PC-9 (cell line): ENCODE results near the gene SRRT. TPM values are rescaled to one million over a fixed set of nuclear protein-coding genes. Genes with fewer than 3 reads are reported as not detected.

ENCODE experiments used
- BruUV-seq: library from RNA; stranded (reverse); fragments of 400-500 nt; replicated peaks from 2 replicates; lab custom pipeline; 2021; lab: Mats Ljungman, UMichigan
- CTCF ChIA-PET: fragments of 300-600 bp; sonication (Branson Sonifier 250); formaldehyde crosslinking; loops from one replicate; lab custom pipeline; 2022; ENCODE audit warnings: antibody characterized with exemption; lab: Charles Lee
- POLR2A ChIA-PET: fragments of 300-600 bp; sonication (Branson Sonifier 250); formaldehyde crosslinking; loops from one replicate; lab custom pipeline; 2022; ENCODE audit warnings: antibody characterized with exemption; ENCODE audit not compliant: unreplicated experiment; lab: Charles Lee
- DNase-seq, 2 experiments: peaks; one replicate each; pipeline versions ENCODE4 v3.0.0 to v3.0.0-alpha.2; 2015 to 2022; ENCODE audit warnings: mixed read lengths in 1 of 2
- H2AFZ ChIP-seq: fragments of 200-600 bp; sonication (generic); 2 replicates; pipeline ENCODE4 v1.8.1; 2017; ENCODE audit warnings: antibody characterized with exemption
- H3F3A ChIP-seq: fragments of 200-600 bp; sonication (generic); 2 replicates; pipeline ENCODE4 v1.8.1; 2017; ENCODE audit warnings: antibody characterized with exemption, mild to moderate bottlenecking, low read depth; ENCODE audit not compliant: insufficient read depth
- H3K27ac ChIP-seq: fragments of 200-600 bp; sonication (generic); 2 replicates; pipeline ENCODE4 v1.6.1; 2016; ENCODE audit warnings: mixed run types
- H3K27me3 ChIP-seq: fragments of 200-600 bp; sonication (generic); 2 replicates; pipeline ENCODE4 v1.6.1; 2016; ENCODE audit warnings: low read depth, mixed run types; ENCODE audit not compliant: insufficient read depth
- H3K36me3 ChIP-seq: fragments of 200-600 bp; sonication (generic); 2 replicates; pipeline ENCODE4 v1.6.1; 2016; ENCODE audit warnings: low read depth, mixed run types
- H3K4me1 ChIP-seq: fragments of 200-600 bp; sonication (generic); replicated peaks from 2 replicates; pipeline ENCODE4 v1.6.1; 2016; ENCODE audit warnings: mixed run types; ENCODE audit not compliant: insufficient read depth
- H3K4me2 ChIP-seq: fragments of 200-600 bp; sonication (generic); 2 replicates; pipeline ENCODE4 v1.6.1; 2017; ENCODE audit warnings: mixed run types
- H3K4me3 ChIP-seq: fragments of 200-600 bp; sonication (generic); 2 replicates; pipeline ENCODE4 v1.6.1; 2016; ENCODE audit warnings: mixed run types
- H3K79me2 ChIP-seq: fragments of 200-600 bp; sonication (generic); 2 replicates; pipeline ENCODE4 v1.6.1; 2017; ENCODE audit warnings: low read depth, mixed run types
- H3K9me2 ChIP-seq: fragments of 200-600 bp; sonication (generic); 2 replicates; pipeline ENCODE4 v1.8.1; 2017; ENCODE audit warnings: mild to moderate bottlenecking; ENCODE audit not compliant: insufficient read depth
- H3K9me3 ChIP-seq: fragments of 200-600 bp; sonication (generic); 2 replicates; pipeline ENCODE4 v1.8.1; 2016; ENCODE audit warnings: low read depth; ENCODE audit not compliant: insufficient read depth
- H4K20me1 ChIP-seq: fragments of 200-600 bp; sonication (generic); 2 replicates; pipeline ENCODE4 v1.8.1; 2017; ENCODE audit not compliant: insufficient read depth
- EZH2 ChIP-seq: fragments of 200-600 bp; sonication (generic); IDR thresholded peaks from 2 replicates; pipeline ENCODE4 v1.8.0; 2017; ENCODE audit warnings: antibody characterized with exemption, low read depth
- intact Hi-C: fragments of 100-400 bp; cut with micrococcal nuclease; formaldehyde crosslinking; loops from one replicate; pipeline ENCODE4 v1.10.0; 2022; ENCODE audit not compliant: unreplicated experiment
- total RNA-seq: library from RNA; stranded (reverse); gene quantifications from 2 replicates; pipeline ENCODE4 v1.2.3, GENCODE V29; 2021
- TF ChIP-seq, protein P1 (sequence below): fragments of 200-600 bp; sonication (generic); conservative IDR thresholded peaks from 2 replicates; pipeline ENCODE4 v1.6.1; 2017; ENCODE audit warnings: mixed run types, antibody characterized with exemption, mild to moderate bottlenecking, moderate library complexity

The SRRT gene
- total RNA-seq, 1 experiment from 2014 or later = 144 TPM

- TF ChIP-seq, protein P1, sequence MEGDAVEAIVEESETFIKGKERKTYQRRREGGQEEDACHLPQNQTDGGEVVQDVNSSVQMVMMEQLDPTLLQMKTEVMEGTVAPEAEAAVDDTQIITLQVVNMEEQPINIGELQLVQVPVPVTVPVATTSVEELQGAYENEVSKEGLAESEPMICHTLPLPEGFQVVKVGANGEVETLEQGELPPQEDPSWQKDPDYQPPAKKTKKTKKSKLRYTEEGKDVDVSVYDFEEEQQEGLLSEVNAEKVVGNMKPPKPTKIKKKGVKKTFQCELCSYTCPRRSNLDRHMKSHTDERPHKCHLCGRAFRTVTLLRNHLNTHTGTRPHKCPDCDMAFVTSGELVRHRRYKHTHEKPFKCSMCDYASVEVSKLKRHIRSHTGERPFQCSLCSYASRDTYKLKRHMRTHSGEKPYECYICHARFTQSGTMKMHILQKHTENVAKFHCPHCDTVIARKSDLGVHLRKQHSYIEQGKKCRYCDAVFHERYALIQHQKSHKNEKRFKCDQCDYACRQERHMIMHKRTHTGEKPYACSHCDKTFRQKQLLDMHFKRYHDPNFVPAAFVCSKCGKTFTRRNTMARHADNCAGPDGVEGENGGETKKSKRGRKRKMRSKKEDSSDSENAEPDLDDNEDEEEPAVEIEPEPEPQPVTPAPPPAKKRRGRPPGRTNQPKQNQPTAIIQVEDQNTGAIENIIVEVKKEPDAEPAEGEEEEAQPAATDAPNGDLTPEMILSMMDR = peak; percentile 69
- TF ChIP-seq EZH2 = no peak
- Histone ChIP-seq H3K79me2 (peaks cover 4% of the 10 kb centered on the region; the same call in 1 of the 2 replicates), H3K4me3 (peak overlapping the region; percentile 68), H3K4me2 (peak overlapping the region; percentile 86), H4K20me1 (0 out of 2 replicates have a peak, but pooled peaks cover 6% of the 10 kb centered on the region), H3K36me3 (no peaks in the 10 kb centered on the region), H3K9me3 (no peaks in the 10 kb centered on the region), H3K27ac (no peak overlapping the region), H3K4me1 (peaks cover 12% of the 10 kb centered on the region; the same call in 1 of the 2 replicates), H2AFZ (no peak overlapping the region; the same call in 1 of the 2 replicates), H3K9me2 (no peaks in the 10 kb centered on the region), H3K27me3 (no peaks in the 10 kb centered on the region), H3F3A (no peaks in the 10 kb centered on the region)
- POLR2A ChIA-PET = interaction anchor here (0.6 kb wide), 1 partner anchor 356 kb away, joined by 7 read pairs; no protein-coding TSS in a partner anchor
- CTCF ChIA-PET = interaction anchor here (0.5 to 1.5 kb wide), 5 partner anchors 10 to 120 kb away, joined by 3 to 9 read pairs (median 3); partner anchors contain the start of gene POP7
- TSS peak; percentile 71 for BruUV-seq
- intact Hi-C loops = loop anchor here (1.0 to 10.0 kb wide), 8 partner anchors 24 to 281 kb away; partner anchors contain the start of genes FBXO24, GIGYF1, LRCH4 and TRIP6
- peak in 1 of 2 experiments; percentile 54 for DNase-seq
Observed at GRCh38 chr7:100825751-100826513, 49.0 kb upstream of the SRRT start.

- no peak for TF ChIP-seq EZH2
- TF ChIP-seq, protein P1 = no peak
- POLR2A ChIA-PET = interaction anchor here (0.6 to 1.2 kb wide), 7 partner anchors 10 to 310 kb away, joined by 4 to 33 read pairs (median 8); partner anchors contain the start of genes POP7 and SLC12A9
- Histone ChIP-seq H4K20me1 (0 out of 2 replicates have a peak, but pooled peaks cover 6% of the 10 kb centered on the region), H2AFZ (peak overlapping the region; percentile 87), H3K9me2 (no peaks in the 10 kb centered on the region), H3K79me2 (peaks cover 4% of the 10 kb centered on the region; the same call in 1 of the 2 replicates), H3F3A (no peaks in the 10 kb centered on the region), H3K4me2 (peak overlapping the region; percentile 86), H3K4me3 (peak overlapping the region; percentile 68), H3K4me1 (peaks cover 12% of the 10 kb centered on the region; the same call in 1 of the 2 replicates), H3K27me3 (no peaks in the 10 kb centered on the region), H3K36me3 (no peaks in the 10 kb centered on the region), H3K9me3 (no peaks in the 10 kb centered on the region), H3K27ac (no peak overlapping the region)
- intact Hi-C loops = loop anchor here (1.0 to 10.0 kb wide), 10 partner anchors 10 to 282 kb away; partner anchors contain the start of genes FBXO24, GIGYF1, LRCH4 and SLC12A9
- CTCF ChIA-PET = interaction anchor here (0.6 to 1.9 kb wide), 14 partner anchors 9 to 680 kb away, joined by 3 to 14 read pairs (median 6); partner anchors contain the start of genes EPO, POP7 and SLC12A9
- DNase-seq = peak in 1 of 2 experiments; percentile 8
- no TSS peak for BruUV-seq
Observed at GRCh38 chr7:100826514-100827329, 48.2 kb upstream of the SRRT start.
